ENCODE results near the gene SH3GLB2.

SH3GLB2 gene

GRCh38 chr9:129021091-129021490, 7.0 kb downstream of the SH3GLB2 start:
- Histone ChIP-seq H3F3A (ENCODE audit: control insufficient read depth, insufficient read depth) (no peaks in the 10 kb centered on the region; the same call in 1 of the 2 replicates), H3K4me3 (ENCODE audit: low read length) (no peak overlapping the region), H3K27me3 (ENCODE audit: control insufficient read depth, low read length) (no peaks in the 10 kb centered on the region), H3K4me2 (ENCODE audit: low read length) (no peak overlapping the region), H3K36me3 (ENCODE audit: control insufficient read depth, low read length) (peaks cover 12% of the 10 kb centered on the region; the same call in 1 of the 2 replicates), H3K79me2 (ENCODE audit: control insufficient read depth, low read length) (peaks cover 38% of the 10 kb centered on the region), H3K9me2 (replicated peaks; ENCODE audit: control insufficient read depth, low read length) (no peaks in the 10 kb centered on the region), H3K27ac (ENCODE audit: low read depth, low read length) (no peak overlapping the region), H3K9me3 (ENCODE audit: control insufficient read depth, insufficient read depth, low read length) (no peaks in the 10 kb centered on the region), H3K4me1 (ENCODE audit: control insufficient read depth, low read length) (peaks cover 3% of the 10 kb centered on the region; the same call in 1 of the 2 replicates), H4K20me1 (ENCODE audit: control insufficient read depth, insufficient read depth, low read depth, low read length) (peaks cover 4% of the 10 kb centered on the region; the same call in 1 of the 2 replicates)
- TF ChIP-seq CTCF (IDR thresholded peaks at IDR 0.05; ENCODE audit: low read depth, low read length, poor library complexity, severe bottlenecking) (no peak), EZH2phosphoT487 (IDR thresholded peaks at IDR 0.05; ENCODE audit: borderline replicate concordance, low read length) (no peak)

GRCh38 chr9:129014608-129015007, 13.5 kb downstream of the SH3GLB2 start:
- Histone ChIP-seq H3K4me1 (ENCODE audit: control insufficient read depth, low read length) (no peaks in the 10 kb centered on the region), H3K4me2 (ENCODE audit: low read length) (no peak overlapping the region), H3K4me3 (ENCODE audit: low read length) (no peak overlapping the region), H3K36me3 (ENCODE audit: control insufficient read depth, low read length) (peaks cover 40% of the 10 kb centered on the region), H4K20me1 (ENCODE audit: control insufficient read depth, insufficient read depth, low read depth, low read length) (no peaks in the 10 kb centered on the region), H3K27ac (ENCODE audit: low read depth, low read length) (no peak overlapping the region), H3K9me3 (ENCODE audit: control insufficient read depth, insufficient read depth, low read length) (no peaks in the 10 kb centered on the region), H3K27me3 (ENCODE audit: control insufficient read depth, low read length) (no peaks in the 10 kb centered on the region), H3K9me2 (replicated peaks; ENCODE audit: control insufficient read depth, low read length) (no peaks in the 10 kb centered on the region), H3F3A (ENCODE audit: control insufficient read depth, insufficient read depth) (peaks cover 4% of the 10 kb centered on the region; the same call in 1 of the 2 replicates), H3K79me2 (ENCODE audit: control insufficient read depth, low read length) (no peaks in the 10 kb centered on the region)
- TF ChIP-seq CTCF (IDR thresholded peaks at IDR 0.05; ENCODE audit: low read depth, low read length, poor library complexity, severe bottlenecking) = no peak
- TF ChIP-seq EZH2phosphoT487 (IDR thresholded peaks at IDR 0.05; ENCODE audit: borderline replicate concordance, low read length) = no peak

GRCh38 chr9:129014124-129014523, 14.0 kb downstream of the SH3GLB2 start:
- Histone ChIP-seq H3K4me1 (ENCODE audit: control insufficient read depth, low read length) (no peaks in the 10 kb centered on the region), H3F3A (ENCODE audit: control insufficient read depth, insufficient read depth) (peaks cover 4% of the 10 kb centered on the region; the same call in 1 of the 2 replicates), H3K36me3 (ENCODE audit: control insufficient read depth, low read length) (peaks cover 44% of the 10 kb centered on the region), H3K4me2 (ENCODE audit: low read length) (no peak overlapping the region), H3K79me2 (ENCODE audit: control insufficient read depth, low read length) (no peaks in the 10 kb centered on the region), H3K27me3 (ENCODE audit: control insufficient read depth, low read length) (no peaks in the 10 kb centered on the region), H3K4me3 (ENCODE audit: low read length) (no peak overlapping the region), H3K9me3 (ENCODE audit: control insufficient read depth, insufficient read depth, low read length) (no peaks in the 10 kb centered on the region), H3K9me2 (replicated peaks; ENCODE audit: control insufficient read depth, low read length) (no peaks in the 10 kb centered on the region), H4K20me1 (ENCODE audit: control insufficient read depth, insufficient read depth, low read depth, low read length) (no peaks in the 10 kb centered on the region), H3K27ac (ENCODE audit: low read depth, low read length) (no peak overlapping the region)
- TF ChIP-seq EZH2phosphoT487 (IDR thresholded peaks at IDR 0.05; ENCODE audit: borderline replicate concordance, low read length) (no peak), CTCF (IDR thresholded peaks at IDR 0.05; ENCODE audit: low read depth, low read length, poor library complexity, severe bottlenecking) (no peak)

Measured in DOHH2 (cell line).